ENCODE measurements around the gene ZFYVE26.

DNA sequence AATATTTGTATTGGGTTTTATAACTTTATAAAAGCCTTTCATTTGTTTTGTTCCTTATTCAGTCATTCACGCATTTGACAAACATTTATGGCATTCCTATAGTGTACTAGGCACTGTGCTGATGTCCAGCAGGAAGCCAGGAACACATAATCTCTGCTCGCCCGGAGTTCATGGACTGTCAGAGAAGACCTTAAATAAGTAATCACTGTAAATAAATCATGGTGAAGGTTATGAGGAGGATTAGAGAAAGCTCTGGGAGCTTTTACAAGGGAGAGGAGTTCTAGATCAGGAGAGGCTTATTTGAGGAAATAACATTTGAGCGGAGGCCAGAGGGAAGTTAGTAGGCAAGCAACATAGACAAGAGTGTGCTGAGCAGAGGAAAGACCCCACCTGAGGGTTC lies 119.4 kb downstream of the ZFYVE26 start:
- TF ChIP-seq, protein P1, sequence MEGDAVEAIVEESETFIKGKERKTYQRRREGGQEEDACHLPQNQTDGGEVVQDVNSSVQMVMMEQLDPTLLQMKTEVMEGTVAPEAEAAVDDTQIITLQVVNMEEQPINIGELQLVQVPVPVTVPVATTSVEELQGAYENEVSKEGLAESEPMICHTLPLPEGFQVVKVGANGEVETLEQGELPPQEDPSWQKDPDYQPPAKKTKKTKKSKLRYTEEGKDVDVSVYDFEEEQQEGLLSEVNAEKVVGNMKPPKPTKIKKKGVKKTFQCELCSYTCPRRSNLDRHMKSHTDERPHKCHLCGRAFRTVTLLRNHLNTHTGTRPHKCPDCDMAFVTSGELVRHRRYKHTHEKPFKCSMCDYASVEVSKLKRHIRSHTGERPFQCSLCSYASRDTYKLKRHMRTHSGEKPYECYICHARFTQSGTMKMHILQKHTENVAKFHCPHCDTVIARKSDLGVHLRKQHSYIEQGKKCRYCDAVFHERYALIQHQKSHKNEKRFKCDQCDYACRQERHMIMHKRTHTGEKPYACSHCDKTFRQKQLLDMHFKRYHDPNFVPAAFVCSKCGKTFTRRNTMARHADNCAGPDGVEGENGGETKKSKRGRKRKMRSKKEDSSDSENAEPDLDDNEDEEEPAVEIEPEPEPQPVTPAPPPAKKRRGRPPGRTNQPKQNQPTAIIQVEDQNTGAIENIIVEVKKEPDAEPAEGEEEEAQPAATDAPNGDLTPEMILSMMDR (IDR thresholded peaks at IDR 0.05), result no peak
- TF ChIP-seq EZH2 (IDR thresholded peaks at IDR 0.05; ENCODE audit: borderline replicate concordance, insufficient read depth, low read depth, low read length, poor library complexity, severe bottlenecking), result no peak

Data from B cell (primary cell).